ENCODE results near the gene PDIA4.
"Not testable (repeated sequence)": the region's sequence is repeated elsewhere in the genome, so short reads cannot be mapped to it uniquely, and the experiment has no call there.

- TF ChIP-seq CTCF, POLR2A (IDR thresholded peaks at IDR 0.05): not testable (repeated sequence)
These were observed 15.6 kb downstream of the PDIA4 start for GRCh38 chr7:149012730-149013129.

All from heart left ventricle (tissue), 13 donors.